A172 (cell line): ENCODE data around the gene CARS2. TPM values are rescaled to one million over a fixed set of nuclear protein-coding genes. Genes with fewer than 3 reads are reported as not detected.
A peak's percentile ranks its signal among the peaks of the same experiment; 100 is the strongest.
"Not testable (repeated sequence)": the region's sequence is repeated elsewhere in the genome, so short reads cannot be mapped to it uniquely, and the experiment has no call there.

ENCODE experiments used
- DNase-seq: peaks from one replicate; pipeline ENCODE4 v3.0.0-alpha.2; 2015; ENCODE audit warnings: low spot score
- total RNA-seq: library from RNA; depleted of rRNA; stranded (reverse); fragments of >200 nt; shearing (Covaris generic); gene quantifications from 2 replicates; pipeline ENCODE4 v1.2.3, GENCODE V29; 2014

Gene CARS2
- total RNA-seq, 1 experiment from 2014 or later, result 73.1 TPM

- DNase-seq, result no peak
Observed at GRCh38 chr13:110682746-110683145, 23.2 kb downstream of the CARS2 start.

- DNase-seq, result no peak
Observed at GRCh38 chr13:110681868-110682550, 23.9 kb downstream of the CARS2 start.

GRCh38 chr13:110680852-110681251 lies 25.1 kb downstream of the CARS2 start:
- DNase-seq, result peak; percentile 22

- DNase-seq, result peak; percentile 72
Observed at GRCh38 chr13:110677731-110678545, 28.0 kb downstream of the CARS2 start.

GRCh38 chr13:110676595-110677587 lies 29.0 kb downstream of the CARS2 start:
- DNase-seq, result no peak

GRCh38 chr13:110669814-110670213 lies 36.1 kb downstream of the CARS2 start:
- DNase-seq, result not testable (repeated sequence)

GRCh38 chr13:110669036-110669435 lies 36.9 kb downstream of the CARS2 start:
- no peak for DNase-seq

- no peak for DNase-seq
Observed at GRCh38 chr13:110666255-110666533, 39.7 kb downstream of the CARS2 start.

GRCh38 chr13:110665491-110666254 lies 40.2 kb downstream of the CARS2 start:
- no peak for DNase-seq

- no peak for DNase-seq
Observed at GRCh38 chr13:110664673-110665072, 41.2 kb downstream of the CARS2 start.

GRCh38 chr13:110664041-110664440 lies 41.9 kb downstream of the CARS2 start:
- DNase-seq, result no peak

- no peak for DNase-seq
Observed at GRCh38 chr13:110663491-110663890, 42.4 kb downstream of the CARS2 start.

- no peak for DNase-seq
Observed at GRCh38 chr13:110662777-110663443, 43.0 kb downstream of the CARS2 start.

GRCh38 chr13:110662091-110662490 lies 43.8 kb downstream of the CARS2 start:
- no peak for DNase-seq

GRCh38 chr13:110661256-110661655 lies 44.7 kb downstream of the CARS2 start:
- no peak for DNase-seq

GRCh38 chr13:110658218-110658911 lies 47.6 kb downstream of the CARS2 start:
- DNase-seq, result not testable (repeated sequence)

GRCh38 chr13:110657196-110657595 lies 48.7 kb downstream of the CARS2 start:
- no peak for DNase-seq

GRCh38 chr13:110653851-110654250 lies 52.1 kb downstream of the CARS2 start:
- DNase-seq, result no peak

GRCh38 chr13:110653271-110653670 lies 52.6 kb downstream of the CARS2 start:
- DNase-seq, result no peak

- DNase-seq, result no peak
Observed at GRCh38 chr13:110652764-110653163, 53.2 kb downstream of the CARS2 start.
